ENCODE results near the gene TMED8. TPM values are rescaled to one million over a fixed set of nuclear protein-coding genes. Genes with fewer than 3 reads are reported as not detected.

The TMED8 gene
- polyA plus RNA-seq, 1 donor (not counting 4 experiments of a cell fraction or from before 2014, with no cell fraction given), result 7.3 TPM

DNA sequence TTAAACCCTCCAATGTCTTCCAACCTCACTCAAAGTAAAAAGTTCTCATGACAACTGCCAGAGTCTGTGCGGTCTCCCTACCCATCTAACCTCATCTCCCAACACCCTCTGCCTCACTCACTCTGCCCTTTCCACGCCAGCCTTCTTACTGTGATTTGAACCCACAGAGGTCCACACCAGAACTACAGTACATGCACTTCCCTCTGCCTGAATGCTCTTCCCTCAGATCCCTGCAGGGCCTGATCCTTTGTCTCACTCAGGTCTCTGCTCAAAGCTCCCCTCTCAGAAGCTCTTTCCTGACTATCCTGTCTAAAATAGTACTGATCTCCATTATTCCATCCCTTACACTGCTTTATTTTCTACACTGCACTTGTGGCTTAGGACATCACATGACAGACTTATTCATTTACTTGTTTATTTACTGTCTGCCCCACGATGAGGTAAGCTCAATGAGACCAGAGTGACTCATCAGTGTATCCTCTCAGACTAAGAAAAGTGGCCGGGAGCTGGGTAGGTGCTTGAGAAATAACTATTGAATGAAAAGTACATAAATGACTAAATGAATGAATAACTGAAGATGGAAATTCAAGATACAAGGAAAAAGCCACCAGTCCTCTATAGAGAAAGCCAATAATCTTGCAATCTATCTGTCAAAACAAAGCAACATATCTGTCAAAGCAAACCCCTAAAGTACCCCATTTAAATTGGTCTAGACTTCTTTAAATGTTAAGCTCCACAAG, 73.3 kb downstream of the TMED8 start:
- Histone ChIP-seq H3K4me1 (ENCODE audit: control insufficient read depth, extremely low read depth, insufficient read depth, low read length) (peaks cover 30% of the 10 kb centered on the region), H3K9me3 (ENCODE audit: control insufficient read depth, low read depth, low read length) (no peaks in the 10 kb centered on the region), H3K9me1 (ENCODE audit: control insufficient read depth, extremely low read depth, insufficient read depth, low read length) (peaks cover 2% of the 10 kb centered on the region), H3K4me2 (ENCODE audit: control insufficient read depth, extremely low read depth, insufficient read depth, low read depth, low read length) (peak overlapping the region; percentile 58), H4K20me1 (ENCODE audit: control insufficient read depth, extremely low read depth, insufficient read depth, low read length) (no peaks in the 10 kb centered on the region), H3K27me3 (ENCODE audit: control insufficient read depth, extremely low read depth, insufficient read depth, low read length) (no peaks in the 10 kb centered on the region), H2AFZ (ENCODE audit: control insufficient read depth, low read length) (no peak overlapping the region), H3K9ac (ENCODE audit: control insufficient read depth, extremely low read depth, insufficient read depth, low read length) (peak overlapping the region; percentile 60), H3K36me3 (ENCODE audit: control insufficient read depth in 2 of 2, extremely low read depth in 1 of 2, insufficient read depth in 2 of 2, low read length in 2 of 2) (peaks cover 9 to 17% of the 10 kb centered on the region in 2 experiments), H3K79me2 (ENCODE audit: control insufficient read depth, insufficient read depth, low read length) (no peaks in the 10 kb centered on the region), H3K27ac (ENCODE audit: control insufficient read depth, insufficient read depth, low read length) (peak overlapping the region; percentile 84), H3K4me3 (ENCODE audit: control insufficient read depth in 2 of 3, extremely low read depth in 1 of 3, insufficient read depth in 2 of 3, low read depth in 1 of 3, low read length in 3 of 3) (no peak overlapping the region)
- TF ChIP-seq, protein P1, sequence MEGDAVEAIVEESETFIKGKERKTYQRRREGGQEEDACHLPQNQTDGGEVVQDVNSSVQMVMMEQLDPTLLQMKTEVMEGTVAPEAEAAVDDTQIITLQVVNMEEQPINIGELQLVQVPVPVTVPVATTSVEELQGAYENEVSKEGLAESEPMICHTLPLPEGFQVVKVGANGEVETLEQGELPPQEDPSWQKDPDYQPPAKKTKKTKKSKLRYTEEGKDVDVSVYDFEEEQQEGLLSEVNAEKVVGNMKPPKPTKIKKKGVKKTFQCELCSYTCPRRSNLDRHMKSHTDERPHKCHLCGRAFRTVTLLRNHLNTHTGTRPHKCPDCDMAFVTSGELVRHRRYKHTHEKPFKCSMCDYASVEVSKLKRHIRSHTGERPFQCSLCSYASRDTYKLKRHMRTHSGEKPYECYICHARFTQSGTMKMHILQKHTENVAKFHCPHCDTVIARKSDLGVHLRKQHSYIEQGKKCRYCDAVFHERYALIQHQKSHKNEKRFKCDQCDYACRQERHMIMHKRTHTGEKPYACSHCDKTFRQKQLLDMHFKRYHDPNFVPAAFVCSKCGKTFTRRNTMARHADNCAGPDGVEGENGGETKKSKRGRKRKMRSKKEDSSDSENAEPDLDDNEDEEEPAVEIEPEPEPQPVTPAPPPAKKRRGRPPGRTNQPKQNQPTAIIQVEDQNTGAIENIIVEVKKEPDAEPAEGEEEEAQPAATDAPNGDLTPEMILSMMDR (optimal IDR thresholded peaks at IDR 0.05 in 1 of 3, IDR thresholded peaks at IDR 0.05 in 1 of 3, conservative IDR thresholded peaks at IDR 0.05 in 1 of 3; ENCODE audit: extremely low read depth in 1 of 3, insufficient read depth in 2 of 3, low read length in 3 of 3), result peak in 1 of 3 experiments; percentile 0
- no peak for TF ChIP-seq EZH2 (IDR thresholded peaks at IDR 0.05; ENCODE audit: low read length)
- dilution Hi-C loops (cut with MboI; ENCODE audit: extremely low pct_ligation_motif_present, low sequenced_read_pairs), result no loop called here
- peak; percentile 75 for DNase-seq (ENCODE audit: low read depth, low spot score)
- peak; percentile 96 for FAIRE-seq

DNA sequence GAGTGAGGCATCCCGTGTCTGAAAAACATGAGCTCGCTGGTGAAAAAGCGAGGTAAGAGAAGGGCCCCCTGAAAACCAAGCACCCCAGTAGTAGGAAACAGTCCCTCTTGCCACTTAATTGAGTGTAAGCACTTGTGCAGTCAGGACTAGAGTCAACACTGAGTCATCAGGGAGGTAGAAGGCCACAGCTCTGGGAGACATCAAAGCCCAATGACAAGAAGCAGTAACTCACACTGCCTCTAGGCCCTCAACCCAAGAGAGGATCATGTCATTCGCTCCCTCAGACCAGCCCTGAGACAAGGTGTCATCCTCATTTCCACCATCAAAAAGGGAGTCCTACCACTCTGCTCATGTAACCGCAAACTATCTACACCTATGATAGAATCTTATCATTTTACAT, 74.0 kb downstream of the TMED8 start:
- H3K4me2 ChIP-seq (ENCODE audit: control insufficient read depth, extremely low read depth, insufficient read depth, low read depth, low read length), result peak overlapping the region; percentile 58
- H3K27me3 ChIP-seq (ENCODE audit: control insufficient read depth, extremely low read depth, insufficient read depth, low read length), result no peaks in the 10 kb centered on the region
- FAIRE-seq (peak; percentile 69), DNase-seq (ENCODE audit: low read depth, low spot score) (peak; percentile 59)
- H4K20me1 ChIP-seq (ENCODE audit: control insufficient read depth, extremely low read depth, insufficient read depth, low read length), result no peaks in the 10 kb centered on the region
- dilution Hi-C loops (cut with MboI; ENCODE audit: extremely low pct_ligation_motif_present, low sequenced_read_pairs), result no loop called here
- no peak overlapping the region for H3K4me3 ChIP-seq (ENCODE audit: control insufficient read depth in 2 of 3, extremely low read depth in 1 of 3, insufficient read depth in 2 of 3, low read depth in 1 of 3, low read length in 3 of 3)
- peaks cover 30% of the 10 kb centered on the region for H3K4me1 ChIP-seq (ENCODE audit: control insufficient read depth, extremely low read depth, insufficient read depth, low read length)
- no peaks in the 10 kb centered on the region for H3K79me2 ChIP-seq (ENCODE audit: control insufficient read depth, insufficient read depth, low read length)
- TF ChIP-seq EZH2 (IDR thresholded peaks at IDR 0.05; ENCODE audit: low read length), result no peak
- TF ChIP-seq, protein P1 (optimal IDR thresholded peaks at IDR 0.05 in 1 of 3, IDR thresholded peaks at IDR 0.05 in 1 of 3, conservative IDR thresholded peaks at IDR 0.05 in 1 of 3; ENCODE audit: extremely low read depth in 1 of 3, insufficient read depth in 2 of 3, low read length in 3 of 3), result peak in 1 of 3 experiments; percentile 3
- H2AFZ ChIP-seq (ENCODE audit: control insufficient read depth, low read length), result no peak overlapping the region
- peak overlapping the region; percentile 84 for H3K27ac ChIP-seq (ENCODE audit: control insufficient read depth, insufficient read depth, low read length)
- H3K9ac ChIP-seq (ENCODE audit: control insufficient read depth, extremely low read depth, insufficient read depth, low read length), result peak overlapping the region; percentile 60
- peaks cover 13 to 24% of the 10 kb centered on the region in 2 experiments for H3K36me3 ChIP-seq (ENCODE audit: control insufficient read depth in 2 of 2, extremely low read depth in 1 of 2, insufficient read depth in 2 of 2, low read length in 2 of 2)
- H3K9me1 ChIP-seq (ENCODE audit: control insufficient read depth, extremely low read depth, insufficient read depth, low read length), result peaks cover 2% of the 10 kb centered on the region
- H3K9me3 ChIP-seq (ENCODE audit: control insufficient read depth, low read depth, low read length), result no peaks in the 10 kb centered on the region

Measured in keratinocyte (primary cell).